A172 (cell line): Measurements from ENCODE around the gene PI16. TPM values are rescaled to one million over a fixed set of nuclear protein-coding genes. Genes with fewer than 3 reads are reported as not detected.

ENCODE experiments used
- DNase-seq: peaks from one replicate; pipeline ENCODE4 v3.0.0-alpha.2; 2015; ENCODE audit warnings: low spot score
- total RNA-seq: library from RNA; depleted of rRNA; stranded (reverse); fragments of >200 nt; shearing (Covaris generic); gene quantifications from 2 replicates; pipeline ENCODE4 v1.2.3, GENCODE V29; 2014

The PI16 gene
- total RNA-seq, 1 experiment from 2014 or later: 0.74 TPM

- no peak for DNase-seq
These were observed 4.4 kb downstream of the PI16 start for GRCh38 chr6:36958775-36959554.

GRCh38 chr6:36959555-36960250 is 5.2 kb downstream of the PI16 start:
- no peak for DNase-seq

GRCh38 chr6:36961441-36962435 is 7.2 kb downstream of the PI16 start:
- DNase-seq: no peak

- DNase-seq: no peak
These were observed 8.3 kb downstream of the PI16 start for GRCh38 chr6:36962874-36963273.

- no peak for DNase-seq
These were observed 9.1 kb downstream of the PI16 start for GRCh38 chr6:36963451-36964290.

DNA sequence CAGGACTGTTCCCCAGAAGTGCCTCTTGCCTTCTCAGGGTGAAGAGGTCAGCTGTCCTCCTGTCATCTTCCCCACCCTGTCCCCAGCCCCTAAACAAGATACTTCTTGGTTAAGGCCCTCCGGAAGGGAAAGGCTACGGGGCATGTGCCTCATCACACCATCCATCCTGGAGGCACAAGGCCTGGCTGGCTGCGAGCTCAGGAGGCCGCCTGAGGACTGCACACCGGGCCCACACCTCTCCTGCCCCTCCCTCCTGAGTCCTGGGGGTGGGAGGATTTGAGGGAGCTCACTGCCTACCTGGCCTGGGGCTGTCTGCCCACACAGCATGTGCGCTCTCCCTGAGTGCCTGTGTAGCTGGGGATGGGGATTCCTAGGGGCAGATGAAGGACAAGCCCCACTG is 9.8 kb downstream of the PI16 start:
- DNase-seq: no peak

GRCh38 chr6:36964908-36965307 is 10.4 kb downstream of the PI16 start:
- DNase-seq: no peak

- no peak for DNase-seq
These were observed 12.8 kb downstream of the PI16 start for GRCh38 chr6:36967301-36967700.

DNA sequence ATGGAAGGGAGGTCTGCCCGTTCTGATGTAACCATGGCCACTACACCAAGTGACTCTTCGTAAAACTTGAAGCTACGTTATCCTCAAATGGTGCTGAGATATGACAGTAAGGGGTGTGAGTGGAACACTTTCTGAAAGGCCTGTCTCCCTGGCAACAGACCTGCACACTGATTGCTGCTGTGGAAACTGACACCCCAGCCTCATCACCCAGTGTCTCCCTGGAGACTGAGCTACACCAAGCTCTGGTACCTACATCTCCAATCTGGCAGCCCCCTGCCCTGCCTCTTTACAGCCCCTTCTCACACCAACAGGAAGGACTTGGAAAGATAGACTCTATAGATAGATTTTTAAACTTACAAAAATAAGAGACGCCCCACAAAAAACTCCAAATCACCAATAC is 13.2 kb downstream of the PI16 start:
- DNase-seq: no peak

DNA sequence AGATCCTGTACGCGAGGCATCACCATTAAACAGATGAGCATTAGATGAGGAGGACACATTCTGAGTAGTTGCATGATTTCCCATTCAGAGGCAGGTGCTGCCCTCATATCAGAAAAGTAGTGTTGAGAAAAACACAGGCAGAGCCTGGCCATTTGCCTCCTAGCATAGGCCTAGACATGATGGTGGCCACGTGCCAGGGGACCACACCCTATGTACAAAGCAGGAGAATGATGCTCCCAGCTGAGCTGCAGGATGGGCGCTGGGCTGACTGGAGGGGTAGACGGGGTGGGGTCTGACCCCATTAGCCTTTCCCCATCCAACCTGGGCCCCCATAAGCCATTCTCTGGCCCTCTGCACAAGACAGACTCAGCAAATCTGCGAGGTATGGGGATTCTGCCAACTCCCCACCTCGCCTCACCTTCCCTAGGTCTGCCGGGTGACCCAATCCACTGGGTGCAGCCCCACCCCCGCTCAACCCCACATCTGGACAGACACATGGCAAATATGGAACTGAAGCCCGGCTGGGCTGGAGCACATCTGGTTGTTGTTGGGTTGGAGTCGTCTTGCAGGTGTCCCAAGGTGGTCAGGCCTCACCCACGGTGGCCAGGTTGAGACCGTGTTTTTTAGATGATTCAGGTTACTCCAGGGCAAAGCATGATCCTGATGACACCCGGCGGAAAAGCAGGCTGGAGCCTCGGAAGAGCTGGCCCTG is 13.9 kb downstream of the PI16 start:
- no peak for DNase-seq

GRCh38 chr6:36969240-36969691 is 14.7 kb downstream of the PI16 start:
- no peak for DNase-seq

DNA sequence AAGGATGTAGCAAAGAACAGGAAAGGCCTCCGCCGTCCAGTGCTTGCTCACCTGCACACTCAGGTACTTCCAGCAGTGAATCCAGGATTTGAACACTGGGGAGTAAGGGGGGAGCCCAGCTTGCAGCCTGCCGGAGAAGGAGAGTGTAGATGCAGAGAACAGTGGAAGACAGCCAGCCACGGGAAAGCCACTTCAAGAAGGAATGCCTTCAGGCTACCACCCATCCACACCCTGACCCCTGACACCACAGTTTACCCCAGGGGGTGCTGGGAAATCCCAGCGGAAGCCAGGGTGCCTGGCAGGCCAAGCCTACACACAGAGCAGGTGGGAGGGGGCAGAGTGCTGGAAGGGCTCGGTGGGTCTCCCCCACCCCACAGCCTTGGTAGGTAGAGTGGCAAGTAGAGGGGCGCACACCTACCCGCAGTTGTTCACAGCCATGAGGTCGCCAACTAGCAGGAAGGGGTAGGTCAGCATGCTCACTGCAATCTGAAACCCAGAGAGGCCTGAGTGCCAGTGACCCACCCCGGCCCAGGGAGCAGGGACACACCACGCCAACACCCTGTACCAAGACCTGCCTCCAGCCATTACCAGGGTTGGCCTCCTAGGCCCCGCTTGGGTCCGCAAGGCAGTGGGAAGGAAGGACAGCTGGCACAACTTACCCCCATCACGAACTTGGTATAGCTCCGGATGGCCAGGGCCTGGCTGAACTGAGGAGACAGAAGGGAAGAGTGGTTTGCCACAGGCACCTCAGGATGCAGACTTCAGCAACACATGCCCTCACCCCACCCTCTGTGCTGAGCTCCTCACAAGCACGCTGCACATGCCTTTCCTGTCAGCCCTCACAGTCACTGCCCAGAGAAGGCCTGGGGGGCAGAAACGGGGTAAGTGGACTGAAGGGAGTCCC is 15.7 kb downstream of the PI16 start:
- DNase-seq: no peak

- DNase-seq: no peak
These were observed 16.6 kb downstream of the PI16 start for GRCh38 chr6:36970892-36971842.

- no peak for DNase-seq
These were observed 17.6 kb downstream of the PI16 start for GRCh38 chr6:36971921-36972673.

DNA sequence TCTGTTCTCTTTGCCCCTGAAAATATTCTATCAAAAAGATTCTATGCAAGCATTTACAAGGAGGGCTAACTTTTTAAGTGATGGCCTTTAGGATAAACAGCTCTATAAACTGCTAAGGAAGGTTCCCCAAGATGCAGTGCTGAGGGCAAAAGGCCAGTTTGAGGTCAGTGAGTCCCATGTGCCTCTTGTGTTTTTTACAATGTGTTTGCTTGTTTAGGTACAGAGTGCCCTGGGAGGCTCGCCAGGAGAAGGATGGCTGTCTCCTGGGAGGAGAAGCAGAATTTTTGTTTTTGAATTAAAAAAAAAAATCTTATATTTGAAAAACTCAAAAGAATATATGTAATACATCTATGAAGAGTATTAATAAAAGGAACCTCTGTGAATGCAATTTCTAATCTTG is 18.7 kb downstream of the PI16 start:
- DNase-seq: no peak

- no peak for DNase-seq
These were observed 19.1 kb downstream of the PI16 start for GRCh38 chr6:36973647-36974046.

DNA sequence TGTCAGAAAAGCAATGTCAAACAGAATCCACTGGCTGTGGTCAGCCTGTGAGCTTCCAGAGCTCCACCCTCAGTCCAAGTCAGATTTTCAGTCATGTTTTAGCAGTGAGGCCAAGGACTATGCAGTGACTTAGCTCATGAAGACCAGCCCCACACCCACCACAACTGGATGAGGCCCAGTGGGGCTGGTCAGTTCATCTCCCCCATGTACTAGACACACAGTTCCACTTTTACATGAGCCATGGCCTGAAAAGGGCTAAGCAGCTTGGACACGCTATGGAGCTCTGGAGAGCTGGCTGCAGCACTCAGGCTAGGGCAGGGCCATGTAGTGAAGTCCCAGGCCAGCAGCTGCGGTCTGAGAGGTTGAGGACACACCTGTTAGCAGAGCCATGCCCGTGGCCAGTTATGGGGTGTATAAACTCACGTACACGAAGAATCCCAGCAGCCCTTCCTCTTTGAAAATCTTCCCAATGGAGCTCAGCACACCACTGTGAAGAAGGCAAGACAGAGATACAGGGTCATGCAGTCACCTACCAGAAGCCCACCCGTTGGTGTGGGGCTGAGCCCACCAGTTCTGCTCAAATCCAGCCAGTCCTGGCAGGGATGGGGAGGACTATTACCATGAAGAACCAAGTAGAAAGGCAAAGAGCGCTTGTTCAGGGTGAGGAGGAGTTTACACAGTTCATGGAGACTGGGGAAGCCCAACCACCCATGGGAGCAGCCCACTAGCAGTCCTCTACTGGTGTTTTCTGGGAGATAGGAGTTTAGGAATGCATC is 20.9 kb downstream of the PI16 start:
- no peak for DNase-seq
